CD4-positive, alpha-beta T cell treated with Interleukin-6 for 4 hours (primary cell): Measurements from ENCODE around the gene TOR4A.
"Not testable (repeated sequence)": the region's sequence is repeated elsewhere in the genome, so short reads cannot be mapped to it uniquely, and the experiment has no call there.

Source experiments
- DNase-seq: peaks from one replicate; pipeline ENCODE4 v3.0.0-alpha.2; 2020; ENCODE audit warnings: mixed read lengths

TOR4A gene

DNA sequence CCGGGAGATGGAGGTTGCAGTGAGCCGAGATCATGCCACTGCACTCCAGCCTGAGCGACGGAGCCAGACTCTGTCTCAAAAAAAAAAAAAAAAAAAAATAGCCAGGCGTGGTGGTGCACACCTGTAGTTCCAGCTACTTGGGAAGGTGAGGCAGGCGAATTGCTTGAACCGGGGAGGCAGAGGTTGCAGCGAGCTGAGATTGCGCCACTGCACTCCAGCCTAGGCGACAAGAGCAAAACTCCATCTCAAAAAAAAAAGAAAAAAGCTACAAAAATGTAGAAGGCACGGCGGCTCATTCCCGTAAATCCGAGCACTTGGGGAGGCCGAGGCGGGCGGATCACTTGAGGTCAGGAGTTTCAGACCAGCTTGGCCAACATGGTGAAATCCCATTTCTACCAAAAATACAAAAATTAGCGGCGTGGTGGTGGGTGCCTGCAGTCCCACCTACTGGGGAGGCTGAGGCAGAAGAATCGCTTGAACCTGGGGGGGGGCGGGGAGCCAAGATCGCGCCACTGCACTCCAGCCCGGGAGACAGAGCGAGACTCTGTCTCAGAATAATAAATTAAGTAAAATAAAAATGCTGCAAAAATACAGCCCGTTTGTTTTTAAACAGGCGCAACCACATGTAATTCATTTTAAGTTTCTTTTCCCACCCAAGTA is 37.9 kb upstream of the TOR4A start:
- DNase-seq = not testable (repeated sequence)

DNA sequence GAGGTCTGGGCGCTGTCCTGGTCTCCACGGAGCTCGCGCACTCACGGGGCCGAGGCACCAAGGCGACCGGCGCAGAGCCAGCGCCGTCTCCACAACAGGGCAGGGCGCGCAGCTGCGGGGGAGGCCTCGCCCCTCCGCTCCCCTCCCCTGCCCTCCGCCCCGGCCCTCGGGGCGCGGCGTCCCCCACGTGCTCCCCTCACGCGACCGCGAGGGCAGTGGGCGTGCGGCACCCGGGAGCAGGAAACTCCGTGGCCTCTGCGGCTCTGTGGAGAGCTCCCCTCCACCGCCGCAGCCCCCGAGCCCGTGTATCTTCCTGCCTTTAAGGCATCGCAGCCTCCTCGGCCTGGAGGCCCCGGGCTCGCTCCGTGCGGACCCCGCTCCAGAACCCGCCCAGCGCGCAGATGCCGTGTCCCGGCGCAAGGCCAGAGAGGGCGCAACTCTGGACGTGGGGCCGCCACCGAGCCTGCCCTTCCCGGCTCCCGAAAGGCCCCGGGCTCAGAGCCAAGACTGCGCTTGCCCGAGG is 37.1 kb upstream of the TOR4A start:
- DNase-seq = peak; percentile 72

DNA sequence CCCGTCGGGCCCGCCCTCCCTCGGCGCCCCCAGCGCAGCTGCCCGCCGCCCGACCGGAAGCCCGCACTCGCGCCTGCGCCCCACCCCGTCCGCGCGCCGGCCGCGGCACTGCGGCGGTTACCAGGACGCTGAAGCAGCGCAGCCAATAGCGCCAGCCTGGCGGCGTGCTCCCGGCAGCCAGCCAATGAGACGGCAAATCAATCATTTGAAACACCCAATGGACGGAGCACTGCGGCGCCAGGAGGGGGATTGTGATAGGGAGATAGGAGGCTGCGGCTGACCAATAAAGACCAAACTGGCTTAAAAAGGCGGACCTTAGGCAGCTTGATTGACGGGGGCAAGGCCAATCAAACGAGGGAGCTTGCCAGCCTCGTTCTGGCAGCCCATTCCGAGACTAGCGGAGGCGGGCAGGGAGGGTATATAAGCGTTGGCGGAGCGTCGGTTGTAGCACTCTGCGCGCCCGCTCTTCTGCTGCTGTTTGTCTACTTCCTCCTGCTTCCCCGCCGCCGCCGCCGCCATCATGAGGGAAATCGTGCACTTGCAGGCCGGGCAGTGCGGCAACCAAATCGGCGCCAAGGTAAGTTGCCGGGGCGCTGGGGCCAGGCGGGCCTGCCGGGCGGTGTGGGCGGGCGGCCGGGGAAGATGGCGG is 36.6 kb upstream of the TOR4A start, which contains the start of gene TUBB4B:
Gene TUBB4B, plus strand, starts transcription at position 447 of the 649 bp plus-strand sequence. Its CDS starts 74 bp downstream, at position 521.
- DNase-seq = peak; percentile 97

DNA sequence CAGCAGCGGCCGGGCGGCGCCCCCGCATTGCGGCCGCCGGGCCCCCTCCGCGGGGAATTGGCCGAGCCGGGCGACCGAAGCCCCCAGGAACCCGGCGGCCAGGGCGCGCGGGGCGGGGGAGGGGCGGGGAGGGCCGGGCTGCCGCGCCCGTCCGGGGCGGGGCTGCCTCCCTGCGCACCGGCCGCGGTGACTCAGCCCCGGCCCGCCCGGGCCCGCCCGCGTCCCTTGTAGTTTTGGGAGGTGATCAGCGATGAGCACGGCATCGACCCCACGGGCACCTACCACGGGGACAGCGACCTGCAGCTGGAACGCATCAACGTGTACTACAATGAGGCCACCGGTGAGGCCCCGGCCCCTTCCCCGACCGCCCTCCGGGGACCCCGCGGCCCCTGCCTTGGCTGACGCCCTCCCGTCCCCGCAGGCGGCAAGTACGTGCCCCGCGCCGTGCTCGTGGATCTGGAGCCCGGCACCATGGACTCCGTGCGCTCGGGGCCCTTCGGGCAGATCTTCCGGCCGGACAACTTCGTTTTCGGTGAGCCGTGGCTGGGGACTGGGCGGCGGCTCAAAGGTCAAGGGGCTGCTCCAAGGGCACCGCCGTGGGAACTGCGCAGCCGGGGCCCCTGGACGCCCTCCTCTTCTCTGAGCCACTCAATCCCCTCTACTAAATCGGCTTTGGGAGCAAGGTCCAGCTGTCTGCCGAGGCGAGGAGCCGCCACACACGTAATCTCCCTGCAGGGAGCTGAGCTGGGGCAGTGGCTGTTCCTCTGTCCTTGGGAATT is 35.8 kb upstream of the TOR4A start:
- peak; percentile 84 for DNase-seq

DNA sequence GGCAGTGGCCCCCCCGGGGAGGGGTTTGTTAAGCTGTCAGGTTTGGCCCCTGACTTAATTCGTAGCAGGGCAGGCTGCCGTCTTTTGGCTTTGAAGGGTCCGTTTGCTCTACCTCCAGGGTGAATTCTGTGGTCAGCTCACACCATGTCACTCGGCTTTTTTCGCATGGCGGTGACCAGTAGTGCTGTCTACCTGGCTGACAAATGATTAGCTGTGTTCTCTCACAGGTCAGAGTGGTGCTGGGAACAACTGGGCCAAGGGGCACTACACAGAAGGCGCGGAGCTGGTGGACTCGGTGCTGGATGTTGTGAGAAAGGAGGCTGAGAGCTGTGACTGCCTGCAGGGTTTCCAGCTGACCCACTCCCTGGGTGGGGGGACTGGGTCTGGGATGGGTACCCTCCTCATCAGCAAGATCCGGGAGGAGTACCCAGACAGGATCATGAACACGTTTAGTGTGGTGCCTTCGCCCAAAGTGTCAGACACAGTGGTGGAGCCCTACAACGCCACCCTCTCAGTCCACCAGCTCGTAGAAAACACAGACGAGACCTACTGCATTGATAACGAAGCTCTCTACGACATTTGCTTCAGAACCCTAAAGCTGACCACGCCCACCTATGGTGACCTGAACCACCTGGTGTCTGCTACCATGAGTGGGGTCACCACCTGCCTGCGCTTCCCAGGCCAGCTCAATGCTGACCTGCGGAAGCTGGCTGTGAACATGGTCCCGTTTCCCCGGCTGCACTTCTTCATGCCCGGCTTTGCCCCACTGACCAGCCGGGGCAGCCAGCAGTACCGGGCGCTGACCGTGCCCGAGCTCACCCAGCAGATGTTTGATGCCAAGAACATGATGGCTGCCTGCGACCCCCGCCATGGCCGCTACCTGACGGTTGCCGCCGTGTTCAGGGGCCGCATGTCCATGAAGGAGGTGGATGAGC is 35.0 kb upstream of the TOR4A start:
- no peak for DNase-seq

DNA sequence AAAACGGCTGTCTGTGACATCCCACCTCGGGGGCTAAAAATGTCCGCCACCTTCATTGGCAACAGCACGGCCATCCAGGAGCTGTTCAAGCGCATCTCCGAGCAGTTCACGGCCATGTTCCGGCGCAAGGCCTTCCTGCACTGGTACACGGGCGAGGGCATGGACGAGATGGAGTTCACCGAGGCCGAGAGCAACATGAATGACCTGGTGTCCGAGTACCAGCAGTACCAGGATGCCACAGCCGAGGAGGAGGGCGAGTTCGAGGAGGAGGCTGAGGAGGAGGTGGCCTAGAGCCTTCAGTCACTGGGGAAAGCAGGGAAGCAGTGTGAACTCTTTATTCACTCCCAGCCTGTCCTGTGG is 34.3 kb upstream of the TOR4A start:
- not testable (repeated sequence) for DNase-seq

DNA sequence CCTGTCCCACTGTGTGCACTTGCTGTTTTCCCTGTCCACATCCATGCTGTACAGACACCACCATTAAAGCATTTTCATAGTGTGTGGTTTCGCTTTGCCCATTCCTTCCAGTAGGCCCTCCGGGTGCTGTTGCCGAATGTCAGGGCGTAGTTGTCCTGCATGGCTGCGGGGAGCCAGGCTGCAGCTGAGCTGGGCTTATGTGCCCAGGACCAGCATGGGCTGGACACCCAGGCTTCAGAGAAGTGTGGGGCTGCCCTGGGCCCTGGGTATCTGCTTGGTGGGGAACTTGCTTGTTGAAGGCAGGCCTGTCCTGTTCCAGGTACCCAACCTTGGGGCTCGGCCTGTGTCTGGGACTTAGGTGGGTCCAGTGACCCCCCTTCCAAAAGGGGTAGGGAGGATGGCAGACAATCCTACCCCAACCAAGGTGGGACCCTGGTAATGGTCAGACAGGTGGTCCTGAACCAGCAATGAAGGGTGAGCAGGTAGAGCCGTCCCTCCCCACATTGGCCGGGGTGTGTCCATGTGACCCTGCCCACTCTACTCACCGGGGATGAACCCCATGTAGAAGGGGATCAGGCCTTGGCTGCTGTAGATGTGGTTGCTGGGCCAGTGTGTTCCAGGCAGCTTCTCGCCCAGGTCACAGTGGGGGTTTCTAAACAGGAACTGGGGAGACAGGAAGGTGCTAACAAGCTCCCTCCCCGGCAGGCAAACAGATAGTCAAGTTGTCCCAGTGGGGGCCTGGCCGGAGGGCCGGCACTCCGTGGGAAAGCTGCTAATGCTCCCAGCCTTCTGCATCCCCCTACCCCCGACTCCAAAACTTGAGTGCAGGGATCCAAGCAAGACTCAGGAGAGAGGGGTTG is 33.7 kb upstream of the TOR4A start:
- no peak for DNase-seq

DNA sequence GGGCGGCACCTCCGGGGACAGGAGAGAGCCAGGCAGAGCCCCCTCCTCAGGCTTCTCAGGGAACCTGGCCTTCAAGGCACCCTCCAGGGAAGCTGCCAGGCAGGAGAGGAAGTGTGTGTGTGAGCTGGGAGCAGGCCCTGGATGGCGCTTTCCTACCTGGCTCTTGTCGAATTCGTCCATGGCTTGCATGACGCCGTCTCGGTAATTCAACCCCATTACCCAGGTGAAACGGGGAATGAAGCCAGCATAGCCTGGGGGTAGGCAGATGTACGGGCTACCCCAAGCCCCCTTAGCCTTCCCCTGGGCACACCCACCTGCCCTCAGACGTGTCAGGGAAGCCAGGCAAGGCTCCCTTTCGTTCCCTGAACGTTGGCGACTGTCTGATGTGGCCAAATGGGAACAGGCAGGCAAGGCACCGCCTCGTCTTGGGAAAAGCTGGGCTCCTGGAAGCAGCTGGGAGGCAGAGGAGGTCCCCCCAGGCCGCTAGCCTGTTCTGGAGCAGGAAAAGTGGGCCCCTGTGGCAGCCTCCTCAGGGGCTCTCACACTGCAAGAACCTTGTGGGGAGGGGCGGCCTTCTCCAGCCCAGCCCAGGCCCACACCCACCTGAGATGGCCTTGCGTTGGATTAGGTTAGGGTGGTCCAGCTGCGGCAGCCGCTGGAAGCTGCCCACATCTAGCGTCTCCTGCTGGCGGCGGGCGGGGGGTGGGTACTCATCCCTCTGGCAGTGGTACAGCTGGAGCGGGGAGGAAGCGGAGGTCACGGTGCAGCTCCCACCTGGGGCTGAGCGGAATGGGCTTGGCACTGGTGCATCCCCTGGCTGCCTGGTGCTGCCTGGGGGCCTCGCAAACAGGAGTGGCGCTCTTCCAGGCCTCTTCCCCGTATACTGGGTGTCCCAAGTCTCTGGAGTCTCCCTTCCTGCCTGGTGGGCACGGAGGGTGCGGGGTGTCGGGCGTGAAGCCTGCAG is 32.8 kb upstream of the TOR4A start:
- no peak for DNase-seq

DNA sequence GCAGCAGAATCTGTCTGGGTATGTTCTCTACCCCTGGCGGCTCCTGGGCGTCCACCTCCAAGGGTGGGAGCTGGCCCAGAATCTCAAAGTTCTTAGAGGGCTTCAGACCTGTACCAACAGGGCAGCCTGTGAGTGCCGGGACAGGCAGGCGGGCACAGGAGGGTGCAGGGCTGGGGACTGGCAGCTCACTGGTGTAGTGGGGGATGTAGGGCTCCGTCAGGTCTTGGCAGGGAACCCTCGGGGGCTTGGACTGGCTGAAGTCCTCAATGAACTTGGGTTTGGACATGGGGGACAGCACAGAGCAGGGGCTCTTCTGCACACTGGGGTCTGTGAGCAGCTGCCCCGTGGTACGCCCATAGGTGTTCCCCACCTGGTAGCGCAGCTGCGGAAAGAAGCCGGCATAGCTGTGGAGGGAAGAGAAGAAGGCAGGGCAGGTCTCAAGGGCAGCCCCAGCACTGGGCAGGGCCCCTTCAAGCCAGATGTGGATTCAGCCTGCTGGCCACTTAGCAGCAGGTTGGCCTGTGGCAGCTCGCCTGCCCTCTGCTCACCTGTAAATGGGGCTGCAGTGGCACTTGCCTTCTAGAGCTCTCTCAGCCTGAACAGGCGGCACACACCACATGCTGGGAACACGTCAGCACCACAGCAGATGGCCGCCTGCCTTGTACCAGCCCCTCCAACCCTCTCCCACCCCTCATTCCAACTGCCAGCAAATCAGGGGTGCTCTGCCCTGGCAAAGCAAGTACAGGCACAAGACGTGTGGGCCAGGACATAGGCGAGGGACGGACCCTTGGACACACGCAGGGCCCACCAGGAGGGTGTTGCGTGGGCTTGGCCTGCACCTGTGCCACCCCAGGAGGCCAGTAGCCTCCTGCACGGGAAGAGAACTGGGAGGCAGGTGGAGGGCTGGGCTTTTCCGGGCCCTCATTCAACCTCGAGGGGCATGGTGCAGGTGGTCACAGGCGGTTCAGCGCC is 31.8 kb upstream of the TOR4A start:
- no peak for DNase-seq

DNA sequence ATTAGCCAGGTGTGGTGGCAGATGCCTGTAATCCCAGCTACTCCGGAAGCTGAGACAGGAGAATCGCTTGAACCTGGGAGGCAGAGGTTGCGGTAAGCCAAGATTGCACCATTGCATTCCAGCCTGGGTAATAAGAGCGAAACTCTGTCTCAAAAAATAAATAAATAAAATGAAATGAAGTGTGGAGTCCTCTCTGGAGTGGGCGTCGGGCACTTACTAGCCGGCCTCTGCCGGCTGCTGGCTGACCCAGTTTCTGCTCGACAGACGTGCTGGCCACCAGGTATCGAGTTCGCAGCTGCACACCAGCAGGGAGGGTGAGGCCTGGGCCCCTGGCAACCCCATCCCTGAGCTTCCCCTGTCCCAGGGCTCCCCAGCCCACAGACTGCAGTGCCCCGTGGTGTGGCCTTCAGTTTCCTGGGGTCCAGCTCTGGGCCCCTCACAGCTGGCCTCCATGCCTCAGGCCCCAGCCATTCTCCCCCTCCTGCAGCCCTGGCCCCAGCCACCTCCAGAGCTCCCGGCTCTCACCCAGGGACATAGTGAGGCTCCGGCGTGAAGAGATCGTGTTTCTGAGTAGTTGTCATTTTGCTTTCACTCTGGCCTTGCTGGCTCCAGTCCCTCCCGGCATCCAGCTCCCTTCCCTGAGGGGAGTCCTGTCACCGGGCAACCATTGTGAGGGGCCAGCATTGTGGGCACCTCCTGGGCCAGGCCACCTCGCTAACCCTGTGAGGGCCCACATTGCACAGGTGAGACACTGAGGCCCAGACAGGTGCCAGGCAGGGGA is 30.2 kb upstream of the TOR4A start:
- no peak for DNase-seq

DNA sequence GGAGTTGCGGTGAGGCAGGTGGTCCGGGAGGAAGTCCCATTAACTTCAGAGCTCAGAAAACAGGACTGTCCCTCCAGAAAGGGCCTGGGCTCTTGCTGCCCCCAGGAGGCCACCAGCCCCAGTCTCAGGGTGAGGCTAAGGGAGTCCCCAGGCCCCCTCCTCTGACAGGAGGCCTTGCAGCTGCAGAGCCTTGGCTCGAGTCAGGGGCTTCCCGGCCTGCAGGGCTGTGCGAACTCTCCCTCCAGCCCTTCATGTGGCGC is 29.7 kb upstream of the TOR4A start:
- no peak for DNase-seq

DNA sequence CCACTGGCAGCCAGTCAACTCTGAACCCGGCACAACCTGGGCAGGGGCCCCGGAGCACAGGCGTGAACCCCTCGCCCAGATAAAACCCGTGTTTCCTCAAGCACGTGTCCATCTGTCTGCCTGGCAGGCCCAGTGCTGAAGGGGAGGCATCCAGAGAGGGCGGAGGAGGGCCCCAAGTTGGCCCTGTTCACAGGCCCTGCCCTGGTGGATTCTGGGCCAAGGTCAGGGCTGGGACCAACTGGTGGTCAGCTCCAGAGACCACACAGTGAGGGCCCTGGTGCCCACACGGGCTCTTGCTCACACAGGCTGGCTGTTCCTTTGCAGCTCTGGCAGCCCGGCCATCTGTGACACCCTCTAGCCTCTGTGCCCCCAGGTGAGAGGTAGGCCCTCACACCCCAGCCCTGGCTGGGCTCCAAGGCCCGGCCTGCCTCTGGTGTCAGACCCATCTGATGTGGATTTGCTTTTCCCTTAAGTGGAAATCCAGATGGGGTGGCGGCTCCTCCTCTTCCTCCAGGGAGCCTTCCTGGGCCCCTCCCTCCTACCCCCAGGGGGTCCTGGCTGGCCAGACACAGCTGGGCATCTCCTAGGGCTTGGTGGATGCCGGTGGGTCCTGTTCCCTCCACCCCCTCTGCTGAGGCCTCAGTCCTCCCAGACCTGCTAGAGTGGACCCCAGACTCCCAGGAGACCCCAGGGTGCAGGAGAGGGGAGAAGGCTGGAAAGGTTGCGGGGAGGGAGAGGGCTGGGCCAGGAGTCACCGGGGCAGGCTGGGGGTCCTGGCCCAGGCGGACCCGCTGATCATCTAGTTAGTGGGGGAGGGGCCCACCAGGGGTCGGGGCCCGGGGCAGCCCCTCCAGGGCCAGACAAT is 27.0 kb upstream of the TOR4A start:
- DNase-seq = no peak

DNA sequence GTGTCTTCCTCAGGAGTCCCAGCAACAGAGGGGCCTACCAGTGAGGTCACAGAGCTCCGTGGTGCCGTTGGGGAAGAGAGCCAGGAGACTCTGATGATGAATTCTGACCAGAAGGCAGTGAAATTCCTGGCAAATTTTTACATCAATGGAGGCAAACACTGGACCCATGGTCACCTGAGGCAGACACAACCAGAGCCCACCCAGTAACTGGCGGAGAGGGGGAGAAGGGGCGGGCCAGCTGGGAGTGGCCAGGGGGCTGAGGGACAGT is 26.4 kb upstream of the TOR4A start, which contains the start of gene STPG3:
Gene STPG3, plus strand, starts transcription at position 93 of the 268 bp plus-strand sequence. Its CDS starts 1 bp downstream, at position 94.
- no peak for DNase-seq

DNA sequence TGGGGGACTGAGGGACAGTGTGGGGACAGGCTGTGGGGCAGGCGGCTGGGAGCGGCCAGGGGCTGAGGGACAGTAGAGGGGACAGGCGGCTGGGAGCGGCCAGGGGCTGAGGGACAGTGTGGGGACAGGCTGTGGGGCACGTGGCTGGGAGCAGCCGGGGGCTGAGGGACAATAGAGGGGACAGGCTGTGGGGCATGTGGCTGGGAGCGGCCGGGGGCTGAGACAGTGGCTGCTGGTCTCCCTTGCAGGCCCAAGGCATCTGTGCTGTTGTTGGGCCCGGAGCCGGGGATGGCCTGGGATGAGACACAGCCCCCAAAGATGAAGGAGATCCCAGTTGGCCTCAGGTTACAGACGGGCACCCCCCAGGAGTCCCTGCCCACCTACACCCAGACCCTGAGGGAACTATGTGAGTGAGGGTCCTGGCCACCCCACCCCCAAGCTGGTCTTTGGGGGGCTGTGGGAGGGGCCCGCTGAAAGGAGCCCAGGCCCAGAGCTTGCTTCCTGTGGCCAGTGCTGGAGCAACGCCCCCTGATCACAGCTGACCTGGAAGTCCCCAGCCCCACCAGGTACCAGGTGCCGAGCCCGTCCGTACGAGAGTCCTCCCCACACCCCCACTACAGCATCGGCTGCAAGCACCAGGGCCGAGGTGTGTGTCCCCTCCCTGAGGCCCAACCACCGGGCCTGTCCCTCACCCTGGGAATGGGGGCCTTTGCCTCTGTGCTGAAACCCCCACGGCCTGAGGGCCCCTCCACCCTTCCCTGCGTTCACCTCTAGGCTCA is 25.8 kb upstream of the TOR4A start:
- no peak for DNase-seq

DNA sequence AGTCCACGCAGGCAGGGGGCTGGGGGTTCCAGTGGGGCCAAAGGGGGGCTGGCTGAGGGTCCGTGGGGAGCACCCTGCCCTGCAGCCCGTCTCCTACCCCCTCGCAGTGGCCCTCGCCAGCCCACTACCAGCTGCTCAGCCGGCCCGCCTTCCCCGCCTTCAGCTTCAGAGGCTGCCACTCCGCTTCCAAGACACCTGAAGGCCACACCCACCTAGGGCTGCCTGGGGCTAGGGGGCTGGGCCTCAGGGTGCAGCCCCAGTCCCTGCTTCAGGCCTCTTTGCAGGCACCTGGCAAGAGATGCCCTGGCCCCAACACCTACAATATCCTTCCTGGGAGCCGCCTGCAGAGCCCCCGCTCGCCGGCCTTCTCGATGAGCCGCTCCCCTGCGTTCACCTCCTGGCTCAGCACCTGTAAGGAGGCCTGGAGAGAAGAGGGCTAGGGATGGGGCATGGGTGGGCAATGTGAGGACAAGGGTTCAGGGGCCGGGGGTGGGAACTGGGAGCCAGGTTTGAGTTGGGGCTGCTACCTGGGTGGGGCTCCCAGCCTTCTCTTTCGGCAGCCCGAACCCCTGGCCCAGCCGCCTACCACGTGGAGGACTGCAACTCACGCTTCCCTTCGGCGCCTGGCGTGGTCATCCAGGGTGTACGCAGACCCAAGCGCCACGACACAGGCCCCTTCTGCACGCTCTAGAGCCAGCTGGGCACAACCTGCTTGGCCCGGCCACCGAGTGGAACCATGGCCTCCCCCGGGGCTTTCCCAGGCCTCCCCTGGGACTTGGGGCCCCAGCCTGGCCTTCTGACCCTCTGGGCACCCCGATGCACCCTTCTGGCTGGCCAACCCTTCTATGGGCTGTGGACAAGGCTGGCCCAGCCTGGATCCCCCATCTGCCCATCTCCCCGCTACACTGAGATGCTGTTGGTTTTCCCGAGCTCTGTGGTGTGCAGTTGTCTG is 24.7 kb upstream of the TOR4A start:
- no peak for DNase-seq
